Measurements from ENCODE around the gene TRIM27. TPM values are rescaled to one million over a fixed set of nuclear protein-coding genes. Genes with fewer than 3 reads are reported as not detected.
A peak's percentile ranks its signal among the peaks of the same experiment; 100 is the strongest.

Gene TRIM27
- total RNA-seq, 1 donor from 2014 or later, result 101 TPM

DNA sequence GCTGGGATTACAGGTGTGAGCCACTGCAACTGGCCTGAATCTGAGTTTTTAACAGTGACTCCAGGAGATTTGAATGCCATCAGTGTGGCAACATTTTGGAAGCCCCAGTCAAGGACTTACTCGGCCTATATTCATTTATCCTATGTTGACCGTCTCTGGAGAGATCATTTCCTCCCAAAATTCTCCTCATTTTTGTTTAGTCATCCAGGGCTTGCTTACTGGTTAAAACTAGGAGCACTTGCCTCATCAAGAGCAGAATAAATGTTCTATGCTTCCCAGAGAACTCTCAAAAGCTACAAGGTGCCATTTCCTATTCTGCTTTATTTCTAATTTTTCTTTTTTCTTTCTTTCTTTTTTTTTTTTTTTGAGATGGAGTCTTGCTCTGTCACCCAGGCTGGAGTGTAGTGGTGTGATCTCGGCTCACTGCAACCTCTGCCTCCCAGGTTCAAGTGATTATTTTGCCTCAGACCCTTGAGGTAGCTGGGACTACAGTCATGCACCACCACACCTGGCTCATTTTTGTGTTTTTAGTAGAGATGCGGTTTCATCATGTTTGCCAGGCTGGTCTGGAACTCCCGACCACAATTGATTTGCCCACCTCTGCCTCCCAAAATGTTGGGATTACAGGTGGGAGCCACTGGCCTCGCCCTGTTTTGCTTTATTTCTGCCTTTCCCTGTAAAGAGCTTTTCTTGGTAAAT lies 23.4 kb upstream of the TRIM27 start:
- no peak for DNase-seq (ENCODE audit: low read depth)
- Histone ChIP-seq H3K27me3 (ENCODE audit: control insufficient read depth, insufficient read depth, low read length) (no peaks in the 10 kb centered on the region), H3K4me3 (ENCODE audit: low read depth, low read length) (no peak overlapping the region), H3K36me3 (ENCODE audit: control insufficient read depth, insufficient read depth, low read length) (no peaks in the 10 kb centered on the region)
- TF ChIP-seq, protein P1, sequence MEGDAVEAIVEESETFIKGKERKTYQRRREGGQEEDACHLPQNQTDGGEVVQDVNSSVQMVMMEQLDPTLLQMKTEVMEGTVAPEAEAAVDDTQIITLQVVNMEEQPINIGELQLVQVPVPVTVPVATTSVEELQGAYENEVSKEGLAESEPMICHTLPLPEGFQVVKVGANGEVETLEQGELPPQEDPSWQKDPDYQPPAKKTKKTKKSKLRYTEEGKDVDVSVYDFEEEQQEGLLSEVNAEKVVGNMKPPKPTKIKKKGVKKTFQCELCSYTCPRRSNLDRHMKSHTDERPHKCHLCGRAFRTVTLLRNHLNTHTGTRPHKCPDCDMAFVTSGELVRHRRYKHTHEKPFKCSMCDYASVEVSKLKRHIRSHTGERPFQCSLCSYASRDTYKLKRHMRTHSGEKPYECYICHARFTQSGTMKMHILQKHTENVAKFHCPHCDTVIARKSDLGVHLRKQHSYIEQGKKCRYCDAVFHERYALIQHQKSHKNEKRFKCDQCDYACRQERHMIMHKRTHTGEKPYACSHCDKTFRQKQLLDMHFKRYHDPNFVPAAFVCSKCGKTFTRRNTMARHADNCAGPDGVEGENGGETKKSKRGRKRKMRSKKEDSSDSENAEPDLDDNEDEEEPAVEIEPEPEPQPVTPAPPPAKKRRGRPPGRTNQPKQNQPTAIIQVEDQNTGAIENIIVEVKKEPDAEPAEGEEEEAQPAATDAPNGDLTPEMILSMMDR (IDR thresholded peaks at IDR 0.05; ENCODE audit: insufficient read depth, low read length, poor library complexity, severe bottlenecking), result no peak

DNA sequence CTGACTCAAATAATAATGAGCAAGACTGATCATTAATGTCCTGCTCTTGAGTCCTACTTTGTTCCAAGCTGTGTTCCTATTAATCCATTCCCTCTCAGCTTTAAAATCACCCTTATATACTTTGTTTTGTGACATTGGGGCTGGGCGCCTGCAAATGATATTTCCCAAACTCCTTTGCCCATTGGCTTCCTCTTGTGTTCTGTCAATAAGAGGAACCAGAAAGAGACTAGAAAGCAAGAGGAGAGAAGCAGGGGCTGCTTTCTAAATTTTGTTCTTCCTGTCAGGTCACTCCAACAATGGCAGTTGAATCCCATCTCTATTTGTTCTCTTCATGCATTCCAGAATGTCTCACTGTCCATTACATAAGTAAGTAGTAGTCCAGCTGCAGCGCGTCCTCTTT lies 21.6 kb upstream of the TRIM27 start:
- Histone ChIP-seq H3K36me3 (ENCODE audit: control insufficient read depth, insufficient read depth, low read length) (no peaks in the 10 kb centered on the region), H3K4me3 (ENCODE audit: low read depth, low read length) (no peak overlapping the region), H3K27me3 (ENCODE audit: control insufficient read depth, insufficient read depth, low read length) (no peaks in the 10 kb centered on the region)
- TF ChIP-seq, protein P1 (IDR thresholded peaks at IDR 0.05; ENCODE audit: insufficient read depth, low read length, poor library complexity, severe bottlenecking), result no peak
- DNase-seq (ENCODE audit: low read depth), result no peak

DNA sequence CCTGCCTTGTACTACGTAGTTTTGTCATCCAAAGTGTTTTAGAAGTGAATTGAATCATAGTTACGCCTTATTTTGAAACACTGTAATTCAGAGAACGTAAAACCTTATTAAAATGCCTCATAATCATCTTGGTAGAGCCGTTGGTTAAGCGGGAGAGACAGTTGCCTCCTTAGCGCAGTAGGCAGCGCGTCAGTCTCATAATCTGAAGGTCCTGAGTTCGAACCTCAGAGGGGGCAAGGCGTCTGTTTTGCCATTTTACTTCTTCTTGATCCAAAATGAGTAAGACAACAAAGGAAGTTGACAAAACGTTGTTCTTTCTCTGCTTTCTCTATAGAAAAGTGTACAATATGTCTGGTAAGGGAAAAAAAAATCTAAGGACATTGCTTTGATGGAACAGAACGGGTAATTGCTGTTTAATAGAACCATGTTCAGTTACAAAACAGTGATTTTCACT lies 20.7 kb upstream of the TRIM27 start:
- DNase-seq (ENCODE audit: low read depth), result no peak
- no peaks in the 10 kb centered on the region for H3K36me3 ChIP-seq (ENCODE audit: control insufficient read depth, insufficient read depth, low read length)
- H3K4me3 ChIP-seq (ENCODE audit: low read depth, low read length), result peak overlapping the region; percentile 62
- no peaks in the 10 kb centered on the region for H3K27me3 ChIP-seq (ENCODE audit: control insufficient read depth, insufficient read depth, low read length)
- TF ChIP-seq, protein P1 (IDR thresholded peaks at IDR 0.05; ENCODE audit: insufficient read depth, low read length, poor library complexity, severe bottlenecking), result no peak

DNA sequence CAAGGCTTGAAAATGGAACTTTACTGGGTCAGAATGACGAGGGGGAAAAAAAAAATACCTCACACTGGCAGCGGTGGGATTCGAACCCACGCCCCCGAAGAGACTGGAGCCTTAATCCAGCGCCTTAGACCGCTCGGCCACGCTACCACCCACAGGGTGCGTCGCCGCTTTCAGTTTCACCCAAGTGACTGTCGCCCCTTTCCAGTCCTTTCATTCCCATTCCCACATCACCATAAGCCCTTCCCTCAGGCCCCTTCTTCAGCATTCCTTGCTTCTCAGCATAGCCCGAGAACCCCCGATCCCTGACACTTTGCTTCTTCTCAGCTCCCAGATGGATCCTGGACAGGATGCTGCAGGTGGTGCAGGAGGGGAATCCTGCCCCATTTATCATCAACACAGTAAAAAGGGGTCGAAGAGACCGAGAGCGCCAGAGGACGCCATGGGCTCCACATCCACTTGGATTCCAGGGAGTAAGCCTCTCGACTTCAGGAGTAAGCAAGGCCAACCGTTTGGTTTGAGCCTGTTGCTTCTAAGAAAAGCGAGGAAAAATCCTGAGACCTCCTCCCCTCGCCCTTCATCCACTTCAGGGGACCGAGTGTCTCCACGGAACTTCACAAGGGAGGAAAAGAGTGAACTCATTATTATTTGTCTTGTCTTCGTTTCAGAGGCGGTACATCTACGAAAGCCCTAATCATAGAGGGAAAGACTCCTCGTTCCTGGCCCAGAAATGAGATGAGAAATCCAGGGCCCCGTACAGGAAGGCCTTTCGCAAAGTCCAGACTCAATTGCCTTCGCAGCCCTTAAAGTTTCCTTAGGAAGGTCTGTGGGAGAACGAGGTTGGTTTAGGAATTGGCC lies 20.0 kb upstream of the TRIM27 start:
- no peak for DNase-seq (ENCODE audit: low read depth)
- TF ChIP-seq, protein P1 (IDR thresholded peaks at IDR 0.05; ENCODE audit: insufficient read depth, low read length, poor library complexity, severe bottlenecking), result no peak
- no peaks in the 10 kb centered on the region for H3K36me3 ChIP-seq (ENCODE audit: control insufficient read depth, insufficient read depth, low read length)

DNA sequence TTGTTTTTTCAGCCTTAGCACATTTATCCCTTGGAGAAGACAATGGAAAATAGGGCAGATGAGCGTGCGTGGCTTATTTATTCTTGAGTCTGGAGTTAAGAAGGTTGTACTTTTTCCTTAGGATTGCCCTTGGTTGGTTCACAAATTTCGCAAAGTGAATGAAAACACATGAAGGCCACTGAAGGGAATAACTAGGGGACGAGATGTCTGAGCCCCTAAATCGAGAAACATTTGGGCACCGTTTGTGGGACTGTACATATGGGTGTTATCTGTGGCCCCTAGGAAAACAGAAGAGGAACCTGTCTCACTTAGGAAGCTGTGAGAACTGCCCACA lies 19.4 kb upstream of the TRIM27 start:
- TF ChIP-seq, protein P1 (IDR thresholded peaks at IDR 0.05; ENCODE audit: insufficient read depth, low read length, poor library complexity, severe bottlenecking), result no peak
- no peak for DNase-seq (ENCODE audit: low read depth)
- H3K27me3 ChIP-seq (ENCODE audit: control insufficient read depth, insufficient read depth, low read length), result no peaks in the 10 kb centered on the region
- no peak overlapping the region for H3K4me3 ChIP-seq (ENCODE audit: low read depth, low read length)
- H3K36me3 ChIP-seq (ENCODE audit: control insufficient read depth, insufficient read depth, low read length), result no peaks in the 10 kb centered on the region

More for the DNA sequence above, 20.0 kb upstream of the TRIM27 start:
- no peaks in the 10 kb centered on the region for H3K27me3 ChIP-seq (ENCODE audit: control insufficient read depth, insufficient read depth, low read length)
- H3K4me3 ChIP-seq (ENCODE audit: low read depth, low read length), result peak overlapping the region; percentile 62

Measured in kidney epithelial cell (primary cell).